NCI-H446 (cell line): ENCODE results near the gene RASGRP2.

Source experiments
- DNase-seq, 2 experiments: peaks; one replicate each; lab custom pipeline; 2025; lab: John Stamatoyannopoulos, UW

The RASGRP2 gene

DNA sequence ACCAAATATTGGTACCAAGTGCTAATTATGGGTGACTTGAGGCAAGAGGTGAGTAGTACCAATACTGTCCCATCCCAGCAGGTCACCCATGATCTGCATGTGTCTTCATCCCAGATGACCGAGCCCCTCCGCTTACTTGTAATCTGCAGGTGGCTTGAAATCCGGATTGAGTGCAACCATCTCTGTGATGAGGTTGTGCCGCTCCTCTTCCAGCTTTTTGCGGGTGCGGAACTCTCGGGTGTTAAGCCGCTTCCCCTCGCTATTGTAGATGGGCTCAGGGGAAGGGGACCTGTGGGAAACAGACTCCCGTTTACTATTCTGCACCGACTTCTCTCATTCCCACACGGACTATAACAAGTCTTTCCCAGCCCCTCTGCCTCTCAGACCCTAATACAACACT lies 26.2 kb upstream of the RASGRP2 start:
- DNase-seq, result no peak

DNA sequence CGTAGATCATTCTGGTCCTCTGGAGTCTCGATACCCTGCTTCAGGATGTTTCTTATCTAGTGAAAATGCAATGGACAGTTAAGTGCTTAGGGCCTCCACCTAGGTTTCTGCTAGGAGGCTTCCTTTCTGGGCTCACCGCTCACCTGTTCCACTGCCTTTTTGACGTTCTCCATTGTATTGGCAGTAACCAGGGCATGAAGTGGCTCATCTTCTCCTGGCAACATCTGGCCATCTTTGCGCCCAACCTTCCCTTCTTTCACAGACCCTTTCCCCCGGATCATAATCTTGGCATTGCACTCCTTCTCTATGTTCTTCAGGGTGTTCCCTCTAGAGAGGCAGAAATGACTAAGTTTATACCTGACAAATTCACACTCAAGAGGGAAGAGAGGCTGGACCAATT lies 25.3 kb upstream of the RASGRP2 start:
- no peak for DNase-seq

GRCh38 chr11:64768300-64768694 lies 24.4 kb upstream of the RASGRP2 start:
- DNase-seq, result no peak

- peak; percentile 40 to 54 for DNase-seq
Measured at GRCh38 chr11:64767344-64768299, 23.7 kb upstream of the RASGRP2 start.

GRCh38 chr11:64766881-64767280 lies 22.9 kb upstream of the RASGRP2 start:
- DNase-seq, result no peak

GRCh38 chr11:64765851-64766665 lies 22.1 kb upstream of the RASGRP2 start:
- DNase-seq, result no peak

DNA sequence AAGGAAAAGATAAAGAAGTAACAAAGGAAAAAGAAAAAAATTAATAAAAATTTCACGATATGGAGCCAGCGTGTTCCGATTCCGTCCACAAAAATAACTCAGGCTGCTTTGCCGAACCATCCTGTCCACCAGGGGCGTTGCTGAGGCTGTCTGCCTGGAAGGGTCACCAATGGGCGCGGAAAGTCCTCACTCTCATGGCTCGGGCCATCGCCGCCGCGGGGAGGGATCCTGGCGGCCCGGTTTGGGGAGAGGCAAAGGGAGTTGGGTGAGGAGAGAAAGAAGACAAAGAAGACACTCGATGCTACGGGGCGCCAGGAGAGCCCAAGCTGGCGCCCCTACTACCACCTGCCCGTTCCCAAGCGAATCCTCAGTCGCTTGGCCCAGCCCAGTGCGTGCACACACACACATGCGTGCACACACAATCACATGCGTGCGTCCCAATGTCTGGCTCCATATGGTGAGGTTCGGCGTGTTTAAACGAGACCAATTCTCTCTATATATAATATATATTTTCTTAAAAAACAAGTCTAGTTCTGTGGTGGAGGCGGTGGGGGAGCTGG lies 21.4 kb upstream of the RASGRP2 start:
- DNase-seq, result no peak

GRCh38 chr11:64764753-64765152 lies 20.8 kb upstream of the RASGRP2 start:
- no peak for DNase-seq

DNA sequence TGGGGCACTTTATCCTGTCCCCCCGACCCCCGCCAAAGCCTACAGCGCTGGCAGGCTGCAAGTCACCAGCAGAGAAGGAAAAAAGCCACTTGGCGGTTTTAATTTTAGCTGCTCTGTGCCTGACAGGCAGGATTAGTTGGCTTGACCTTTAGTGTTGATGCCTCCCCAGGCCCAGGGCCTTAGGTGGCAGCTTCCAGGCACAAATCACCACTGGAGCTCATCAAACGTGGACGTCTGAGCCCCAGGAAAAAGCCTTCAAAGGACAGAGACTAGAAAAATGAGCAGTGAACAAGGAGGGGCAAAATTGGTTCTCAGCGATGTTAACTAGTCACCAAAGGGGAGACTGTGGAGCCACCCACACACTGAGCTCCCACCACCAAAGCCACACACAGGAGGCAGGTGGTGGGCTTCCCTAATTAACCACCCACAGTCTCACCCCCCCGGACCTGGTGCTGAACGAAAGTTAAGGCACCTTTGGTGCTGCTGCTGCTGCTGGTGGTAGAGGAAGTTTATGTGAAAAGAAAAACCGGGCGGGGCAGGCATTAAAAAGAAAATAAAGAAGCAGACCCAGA lies 20.2 kb upstream of the RASGRP2 start:
- DNase-seq, result no peak

DNA sequence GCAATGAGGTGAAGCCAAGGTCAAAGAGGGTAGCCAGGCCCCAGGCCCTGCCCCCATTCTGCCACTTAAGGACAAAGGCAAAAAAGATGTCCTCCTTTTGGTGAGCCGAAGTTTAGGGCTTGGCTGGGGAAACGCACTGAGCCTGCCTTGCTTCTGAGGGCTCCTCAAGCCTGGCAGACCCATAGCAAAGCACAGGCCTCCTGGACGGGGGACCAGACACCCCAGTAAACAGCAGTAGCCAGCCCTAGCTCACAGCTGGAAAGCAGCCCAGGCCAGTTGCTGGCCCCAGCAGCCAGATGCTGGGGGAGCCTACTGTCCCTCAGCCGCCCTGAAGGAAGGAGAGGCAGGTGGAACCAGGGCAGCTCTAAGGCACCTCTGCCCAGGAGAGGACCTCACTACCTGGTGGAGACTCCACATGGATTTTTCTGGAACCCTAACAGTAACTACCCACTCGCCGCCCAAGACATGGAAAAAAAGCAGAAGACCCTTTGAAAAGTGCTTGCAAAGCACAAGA lies 19.6 kb upstream of the RASGRP2 start:
- DNase-seq, result no peak

- DNase-seq, result no peak
Measured at GRCh38 chr11:64762674-64763525, 19.0 kb upstream of the RASGRP2 start.

DNA sequence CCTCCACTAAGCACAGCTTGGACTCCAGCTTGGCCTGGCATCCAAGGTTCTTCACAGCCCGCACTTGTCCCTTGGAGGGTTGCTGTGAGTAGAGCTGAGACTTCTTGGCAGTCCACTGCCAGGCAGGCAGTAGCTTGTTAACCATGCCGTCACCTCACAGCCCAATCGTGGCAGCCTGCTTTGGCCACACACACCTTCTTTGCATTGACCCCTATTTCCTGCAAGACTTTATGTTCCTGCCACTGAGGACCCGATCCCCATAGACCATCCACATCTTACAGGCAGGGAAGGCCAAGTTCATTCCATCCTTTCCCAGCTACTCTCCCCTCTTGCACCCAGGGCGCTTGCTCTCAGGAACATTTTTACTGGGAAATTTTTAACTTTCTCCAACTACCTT lies 18.3 kb upstream of the RASGRP2 start:
- DNase-seq, result no peak

GRCh38 chr11:64760759-64761420 lies 16.9 kb upstream of the RASGRP2 start:
- DNase-seq, result no peak

- DNase-seq, result peak in 1 of 2 experiments; percentile 33
Measured at GRCh38 chr11:64759722-64760719, 16.1 kb upstream of the RASGRP2 start, which contains the start of gene PYGM. Gene PYGM (minus strand): TSS chr11:64759974. CDS start chr11:64759898, 76 bp downstream.

DNA sequence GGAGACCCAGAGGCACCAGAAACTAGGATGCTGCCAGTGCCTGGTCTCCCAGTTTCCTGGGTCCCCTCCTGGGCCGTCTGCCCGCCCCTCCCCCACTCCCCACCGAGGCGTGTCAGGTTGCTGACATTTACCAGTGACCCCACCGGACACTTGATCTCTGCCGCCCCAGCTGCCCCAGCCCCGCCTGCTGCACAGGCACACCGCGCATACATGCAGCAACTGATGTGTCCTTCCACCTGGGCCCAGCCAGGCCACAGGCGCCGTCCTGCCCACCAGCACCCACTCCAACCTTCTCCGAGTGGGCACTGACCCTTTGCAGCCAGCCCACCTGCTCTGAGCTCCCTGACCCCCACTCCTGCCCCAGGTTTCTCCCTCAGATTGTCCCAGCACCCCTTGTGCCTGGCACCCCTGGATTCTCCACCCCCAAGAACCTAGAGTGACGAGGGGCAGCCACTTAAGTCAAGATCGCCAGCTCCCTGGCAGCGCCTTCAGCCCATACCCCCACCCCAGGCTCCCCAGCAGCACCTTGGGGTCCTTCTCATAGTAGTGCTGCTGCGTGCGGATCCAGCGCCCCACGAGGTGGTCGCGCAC lies 15.3 kb upstream of the RASGRP2 start:
- no peak for DNase-seq

DNA sequence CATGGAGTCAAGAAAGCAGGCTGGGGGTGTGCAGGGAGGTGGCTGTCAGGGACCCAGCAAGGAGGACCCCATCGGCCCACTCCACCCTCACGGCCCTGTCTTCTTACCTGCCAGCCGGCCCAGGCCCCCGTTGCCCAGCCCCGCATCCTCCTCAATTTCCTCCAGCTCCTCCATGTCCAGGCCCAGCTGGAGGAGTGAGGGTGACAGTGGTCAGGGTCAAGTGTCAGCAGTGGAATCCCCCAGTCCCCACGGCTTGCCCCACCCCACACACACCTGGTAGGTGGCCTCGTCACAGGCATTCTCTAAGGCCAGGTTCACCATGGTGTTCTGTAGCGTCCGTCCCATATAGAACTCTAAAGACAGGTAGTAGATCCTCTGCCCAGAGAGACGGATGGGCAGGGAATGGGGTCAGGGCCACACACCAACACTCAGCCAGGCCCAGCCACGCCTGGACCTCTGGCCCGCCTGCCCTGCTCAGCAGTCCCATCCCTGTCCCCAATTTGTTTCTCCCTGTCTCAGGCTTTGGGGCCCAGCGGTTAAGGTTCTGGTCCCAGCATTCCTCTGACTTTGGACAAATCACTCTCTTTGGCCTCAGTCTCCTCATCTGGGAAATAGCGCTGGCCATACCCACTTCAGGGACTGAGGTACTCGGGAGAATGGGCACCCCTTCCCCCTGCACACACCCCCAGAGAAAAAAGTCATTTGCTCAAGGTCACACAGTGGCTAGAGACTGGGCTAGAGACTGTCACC lies 14.6 kb upstream of the RASGRP2 start:
- DNase-seq, result no peak

DNA sequence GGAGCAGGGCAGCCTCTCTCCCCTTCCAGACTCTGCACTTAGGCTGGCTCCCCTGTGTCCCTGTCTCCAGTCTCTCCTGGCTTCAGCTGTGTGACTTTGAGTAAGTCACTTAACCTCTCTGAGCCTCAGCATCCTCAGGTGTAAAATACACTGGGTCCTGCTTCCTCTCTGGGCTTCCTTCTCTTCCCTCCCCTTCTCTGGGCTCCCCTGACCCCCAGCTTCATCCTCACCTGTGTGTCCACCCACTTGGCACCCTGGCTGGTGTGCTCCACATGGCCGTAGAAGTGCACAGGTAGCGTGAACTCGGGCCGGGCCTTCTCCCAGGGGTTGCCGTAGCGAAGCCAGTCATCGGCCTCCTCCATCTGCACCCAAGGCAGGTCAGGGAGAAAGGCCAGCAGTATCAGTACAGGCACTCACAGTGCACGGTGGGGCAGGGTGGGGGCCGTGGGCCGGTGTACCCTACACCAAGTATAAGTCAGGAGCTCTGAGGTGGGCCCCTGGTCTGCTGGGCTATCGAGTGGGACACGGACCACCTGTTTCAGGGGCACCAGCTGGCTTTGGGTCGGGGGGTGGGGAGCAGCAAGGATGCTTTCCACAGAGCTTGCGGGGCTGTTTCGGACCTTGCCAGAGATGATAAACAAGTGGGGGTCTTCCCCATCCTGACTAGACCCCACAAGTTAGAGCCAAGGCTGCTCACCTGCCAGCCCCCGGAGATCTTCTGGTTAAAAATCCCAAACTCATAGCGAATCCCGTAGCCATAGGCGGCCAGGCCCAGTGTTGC lies 13.8 kb upstream of the RASGRP2 start:
- DNase-seq, result no peak
